HepG2 (cell line): Measurements from ENCODE around the gene UBXN1. TPM values are rescaled to one million over a fixed set of nuclear protein-coding genes. Genes with fewer than 3 reads are reported as not detected.

ENCODE experiments used
- AGO2 ChIP-seq: fragments of 200-400 bp; formaldehyde crosslinking; optimal IDR thresholded peaks from 2 replicates; pipeline ENCODE3; 2017; ENCODE audit warnings: mild to moderate bottlenecking, low read depth, low read length, moderate library complexity
- ATF1 ChIP-seq: IDR thresholded peaks from 2 replicates; pipeline ENCODE4 v1.6.1; 2016; ENCODE audit warnings: mild to moderate bottlenecking, control low read depth
- ATF6 ChIP-seq: sonication (generic); formaldehyde crosslinking; conservative IDR thresholded peaks from 2 replicates; pipeline ENCODE4 v1.4.0; 2020; ENCODE audit warnings: missing genetic modification reagents
- CENPT ChIP-seq: sonication (generic); formaldehyde crosslinking; IDR thresholded peaks from 2 replicates; pipeline ENCODE4 v1.8.0; 2022; ENCODE audit warnings: low read depth, mild to moderate bottlenecking, moderate library complexity, missing genetic modification reagents
- EED ChIP-seq: sonication (generic); formaldehyde crosslinking; IDR thresholded peaks from 2 replicates; pipeline ENCODE4 v1.5.0; 2020; ENCODE audit warnings: mild to moderate bottlenecking, missing genetic modification reagents
- ETV6 ChIP-seq: sonication (generic); formaldehyde crosslinking; conservative IDR thresholded peaks from 2 replicates; pipeline ENCODE4 v1.4.0; 2020; ENCODE audit warnings: missing genetic modification reagents
- EZH2 ChIP-seq: conservative IDR thresholded peaks from 2 replicates; pipeline ENCODE4 v1.6.1; 2012; ENCODE audit warnings: mild to moderate bottlenecking, low read depth, low read length, moderate library complexity
- GLI4 ChIP-seq: sonication (generic); formaldehyde crosslinking; IDR thresholded peaks from 2 replicates; pipeline ENCODE4 v1.5.1; 2020; ENCODE audit warnings: missing genetic modification reagents, mild to moderate bottlenecking, moderate library complexity, borderline replicate concordance
- GPN1 ChIP-seq: sonication (generic); formaldehyde crosslinking; IDR thresholded peaks from 2 replicates; pipeline ENCODE4 v1.5.1; 2020; ENCODE audit warnings: missing genetic modification reagents, borderline replicate concordance
- KLF15 ChIP-seq: sonication (generic); formaldehyde crosslinking; IDR thresholded peaks from 2 replicates; pipeline ENCODE4 v1.8.1; 2023; ENCODE audit warnings: borderline replicate concordance, mild to moderate bottlenecking, inconsistent platforms, missing genetic modification reagents, mixed read lengths
- MTA3 ChIP-seq: sonication (generic); formaldehyde crosslinking; IDR thresholded peaks from 2 replicates; pipeline ENCODE4 v1.4.0; 2020; ENCODE audit warnings: missing genetic modification reagents
- MXI1 ChIP-seq: IDR thresholded peaks from 3 replicates; pipeline ENCODE4 v1.6.1; 2012; ENCODE audit warnings: low read depth, low read length, inconsistent platforms, borderline replicate concordance
- POGK ChIP-seq: sonication (generic); formaldehyde crosslinking; conservative IDR thresholded peaks from 2 replicates; pipeline ENCODE4 v1.8.0; 2022; ENCODE audit warnings: mild to moderate bottlenecking, moderate library complexity, missing genetic modification reagents
- REXO4 ChIP-seq: sonication (generic); formaldehyde crosslinking; IDR thresholded peaks from 2 replicates; pipeline ENCODE4 v1.8.0; 2022; ENCODE audit warnings: missing genetic modification reagents, mild to moderate bottlenecking, borderline replicate concordance
- SIN3B ChIP-seq: fragments of 150-350 bp; IDR thresholded peaks from 2 replicates; pipeline ENCODE4 v1.6.1; 2014; ENCODE audit warnings: low read length
- SIX1 ChIP-seq: sonication (generic); formaldehyde crosslinking; IDR thresholded peaks from 2 replicates; pipeline ENCODE4 v1.4.0; 2020; ENCODE audit warnings: missing genetic modification reagents, borderline replicate concordance
- SSRP1 ChIP-seq: IDR thresholded peaks from 2 replicates; pipeline ENCODE4 v1.6.1; 2016; ENCODE audit warnings: control low read depth
- TOE1 ChIP-seq: sonication (generic); formaldehyde crosslinking; IDR thresholded peaks from 2 replicates; pipeline ENCODE4 v1.4.0; 2020; ENCODE audit warnings: mild to moderate bottlenecking, missing genetic modification reagents
- U2AF1 ChIP-seq: fragments of 200-400 bp; formaldehyde crosslinking; optimal IDR thresholded peaks from 2 replicates; pipeline ENCODE3; 2017; ENCODE audit warnings: mild to moderate bottlenecking, low read depth, low read length
- ZBTB44 ChIP-seq: sonication (generic); formaldehyde crosslinking; IDR thresholded peaks from 2 replicates; pipeline ENCODE4 v1.4.0; 2020; ENCODE audit warnings: missing genetic modification reagents
- ZFP36 ChIP-seq: fragments of 150-350 bp; IDR thresholded peaks from 2 replicates; pipeline ENCODE4 v1.6.1; 2018; ENCODE audit warnings: borderline replicate concordance, low read length, low read depth; ENCODE audit not compliant: partially characterized antibody
- ZNF205 ChIP-seq: IDR thresholded peaks from 2 replicates; pipeline ENCODE4 v1.6.1; 2018; ENCODE audit warnings: missing biosample characterization, missing genetic modification reagents
- ZNF24 ChIP-seq: fragments of 450-650 bp; IDR thresholded peaks from 2 replicates; pipeline ENCODE4 v1.6.1; 2017; ENCODE audit warnings: antibody characterized with exemption, mild to moderate bottlenecking
- ZNF543 ChIP-seq: sonication (generic); formaldehyde crosslinking; IDR thresholded peaks from 2 replicates; pipeline ENCODE4 v1.4.0; 2020; ENCODE audit warnings: mild to moderate bottlenecking, missing genetic modification reagents
- ZNF550 ChIP-seq: sonication (generic); formaldehyde crosslinking; IDR thresholded peaks from 2 replicates; pipeline ENCODE4 v1.4.0; 2020; ENCODE audit warnings: mild to moderate bottlenecking, missing genetic modification reagents, borderline replicate concordance
- ZNF773 ChIP-seq: sonication (generic); formaldehyde crosslinking; IDR thresholded peaks from 2 replicates; pipeline ENCODE4 v1.4.0; 2020; ENCODE audit warnings: missing genetic modification reagents, borderline replicate concordance
- ZNF781 ChIP-seq: sonication (generic); formaldehyde crosslinking; IDR thresholded peaks from 2 replicates; pipeline ENCODE4 v1.5.1; 2020; ENCODE audit warnings: borderline replicate concordance, mild to moderate bottlenecking, missing genetic modification reagents; ENCODE audit errors: not compliant biosample characterization
- polyA plus RNA-seq, 8 experiments: library from polyadenylated mRNA; depleted of rRNA in 3 of 8; stranded (reverse) in 7 of 8; unstranded in 1 of 8; fragments of >200 nt; fragmentation: Illumina TruSeq in 4 of 8; extraction: Trizol in 4 of 8; gene quantifications; 2 replicates each; pipeline versions ENCODE4 v1.2.1 to v1.2.3, GENCODE V29; 2011 to 2016; ENCODE audit warnings: low read depth in 4 of 8, missing spikeins in 1 of 8, mixed read lengths in 1 of 8; ENCODE audit not compliant: insufficient read depth in 1 of 8
- total RNA-seq, 5 experiments: library from RNA; depleted of rRNA; stranded (reverse); fragments of >200 nt; fragmentation: Illumina TruSeq; extraction: Trizol; gene quantifications; 2 replicates each; pipeline ENCODE4 v1.2.3, GENCODE V29; 2016; ENCODE audit warnings: low read depth in 1 of 5

Gene UBXN1
- total and polyA plus RNA-seq, 2 of the 13 experiments (the other 11 are each of a cell fraction or from before 2014, with no cell fraction given), result 47.5 to 52.4 TPM

- TF ChIP-seq POGK (CRISPR knock-in tag), result peak; percentile 78
- no peak for TF ChIP-seq U2AF1
- TF ChIP-seq ZNF24, result no peak
- no peak for TF ChIP-seq CENPT (CRISPR knock-in tag)
- no peak for TF ChIP-seq SIX1 (CRISPR knock-in tag)
- TF ChIP-seq ZNF781 (CRISPR knock-in tag), result no peak
- no peak for TF ChIP-seq EZH2
- no peak for TF ChIP-seq MTA3 (CRISPR knock-in tag)
- TF ChIP-seq ZNF205, result peak; percentile 61; the same call in 1 of the 2 replicates
- no peak for TF ChIP-seq ZNF773 (CRISPR knock-in tag)
- no peak for TF ChIP-seq GLI4 (CRISPR knock-in tag)
- TF ChIP-seq TOE1 (CRISPR knock-in tag), result no peak
- TF ChIP-seq AGO2, result no peak
- no peak for TF ChIP-seq ATF1 (CRISPR knock-in tag)
- TF ChIP-seq ZBTB44 (CRISPR knock-in tag), result no peak
- no peak for TF ChIP-seq EED
- TF ChIP-seq ZNF543 (CRISPR knock-in tag), result no peak
- TF ChIP-seq ETV6 (CRISPR knock-in tag), result no peak
- no peak for TF ChIP-seq KLF15
- peak; percentile 14; the same call in 1 of the 3 replicates for TF ChIP-seq MXI1
- TF ChIP-seq ATF6 (CRISPR knock-in tag), result no peak
- TF ChIP-seq ZNF550 (CRISPR knock-in tag), result no peak
- no peak for TF ChIP-seq ZFP36
- TF ChIP-seq SSRP1 (CRISPR knock-in tag), result peak; percentile 84; the same call in 1 of the 2 replicates
- no peak for TF ChIP-seq GPN1 (CRISPR knock-in tag)
- no peak for TF ChIP-seq REXO4 (CRISPR knock-in tag)
- TF ChIP-seq SIN3B, result no peak
These were observed 49.5 kb upstream of the UBXN1 start, which contains the start of gene TTC9C (continued) for GRCh38 chr11:62728171-62728988.
